GM19452 (cell line): ENCODE data around the gene ZNF438.

Experiments used
- ATAC-seq: cut with Tn5 transposase; IDR thresholded peaks from one replicate; pipeline ENCODE4 v1.9.1; 2021; ENCODE audit not compliant: unreplicated experiment

The ZNF438 gene

GRCh38 chr10:31017534-31018355 is 13.9 kb downstream of the ZNF438 start:
- ATAC-seq = no peak

GRCh38 chr10:31014161-31014875 is 17.3 kb downstream of the ZNF438 start:
- no peak for ATAC-seq

GRCh38 chr10:31013331-31013730 is 18.3 kb downstream of the ZNF438 start:
- no peak for ATAC-seq

- no peak for ATAC-seq
Measured at GRCh38 chr10:31011665-31012022, 20.0 kb downstream of the ZNF438 start.

- no peak for ATAC-seq
Measured at GRCh38 chr10:31011017-31011664, 20.5 kb downstream of the ZNF438 start.

- no peak for ATAC-seq
Measured at GRCh38 chr10:31010062-31010461, 21.6 kb downstream of the ZNF438 start.

GRCh38 chr10:31005895-31006294 is 25.8 kb downstream of the ZNF438 start:
- no peak for ATAC-seq

GRCh38 chr10:31004611-31005193 is 27.0 kb downstream of the ZNF438 start:
- no peak for ATAC-seq

- no peak for ATAC-seq
Measured at GRCh38 chr10:31001740-31002139, 29.9 kb downstream of the ZNF438 start.

- no peak for ATAC-seq
Measured at GRCh38 chr10:31000867-31001266, 30.8 kb downstream of the ZNF438 start.

- no peak for ATAC-seq
Measured at GRCh38 chr10:31000071-31000782, 31.4 kb downstream of the ZNF438 start.

GRCh38 chr10:30999070-30999712 is 32.5 kb downstream of the ZNF438 start:
- ATAC-seq = no peak

- no peak for ATAC-seq
Measured at GRCh38 chr10:30997536-30998235, 34.0 kb downstream of the ZNF438 start.

GRCh38 chr10:30996481-30997005 is 35.1 kb downstream of the ZNF438 start:
- ATAC-seq = no peak

GRCh38 chr10:30995081-30995770 is 36.4 kb downstream of the ZNF438 start:
- no peak for ATAC-seq

GRCh38 chr10:30993155-30993554 is 38.5 kb downstream of the ZNF438 start:
- no peak for ATAC-seq

GRCh38 chr10:30992681-30993080 is 39.0 kb downstream of the ZNF438 start:
- no peak for ATAC-seq

- ATAC-seq = no peak
Measured at GRCh38 chr10:30991647-30992011, 40.0 kb downstream of the ZNF438 start.
